ENCODE data around the gene CDK5. TPM values are rescaled to one million over a fixed set of nuclear protein-coding genes. Genes with fewer than 3 reads are reported as not detected.
A peak's percentile ranks its signal among the peaks of the same experiment; 100 is the strongest.

The CDK5 gene
- total and polyA plus RNA-seq, 2 of the 13 experiments (the other 11 are each of a cell fraction or from before 2014, with no cell fraction given): 16.4 to 21.3 TPM

GRCh38 chr7:151080067-151080521, 22.4 kb upstream of the CDK5 start (continued):
- TF ChIP-seq UBTF (CRISPR knock-in tag; IDR thresholded peaks at IDR 0.05): no peak; the same call in 1 of the 2 replicates
- TF ChIP-seq MYC (CRISPR knock-in tag; IDR thresholded peaks at IDR 0.05; ENCODE audit: borderline replicate concordance): no peak; the same call in 1 of the 2 replicates
- no peak for TF ChIP-seq CENPT (CRISPR knock-in tag; IDR thresholded peaks at IDR 0.05; ENCODE audit: low read depth)
- TF ChIP-seq ZNF10 (CRISPR knock-in tag; IDR thresholded peaks at IDR 0.05; ENCODE audit: borderline replicate concordance, low read depth): 0 out of 2 replicates have a peak, but pooled peaks have one; percentile 45
- peak; percentile 97 for TF ChIP-seq ZNF652 (CRISPR knock-in tag; IDR thresholded peaks at IDR 0.05; ENCODE audit: borderline replicate concordance, low read depth)
- 0 out of 2 replicates have a peak, but pooled peaks have one; percentile 25 for TF ChIP-seq ZNF260 (CRISPR knock-in tag; IDR thresholded peaks at IDR 0.05; ENCODE audit: borderline replicate concordance, low read depth)
- TF ChIP-seq ISL2 (CRISPR knock-in tag; IDR thresholded peaks at IDR 0.05): 0 out of 2 replicates have a peak, but pooled peaks have one; percentile 4
- peak; percentile 27; the same call in 1 of the 2 replicates for TF ChIP-seq ZNF136 (CRISPR knock-in tag; IDR thresholded peaks at IDR 0.05; ENCODE audit: low read depth)
- TF ChIP-seq RXRA (CRISPR knock-in tag; IDR thresholded peaks at IDR 0.05): peak; percentile 78
- TF ChIP-seq SMAD9 (CRISPR knock-in tag; IDR thresholded peaks at IDR 0.05): 0 out of 2 replicates have a peak, but pooled peaks have one; percentile 56
- TF ChIP-seq ZNF280B (CRISPR knock-in tag; IDR thresholded peaks at IDR 0.05; ENCODE audit: borderline replicate concordance): 0 out of 2 replicates have a peak, but pooled peaks have one; percentile 3
- TF ChIP-seq ZNF883 (CRISPR knock-in tag; IDR thresholded peaks at IDR 0.05; ENCODE audit: not compliant biosample characterization): peak; percentile 48
- no peak for TF ChIP-seq KLF9 (CRISPR knock-in tag; IDR thresholded peaks at IDR 0.05; ENCODE audit: low read depth)
- 0 out of 2 replicates have a peak, but pooled peaks have one; percentile 33 for TF ChIP-seq ZBTB7A (CRISPR knock-in tag; IDR thresholded peaks at IDR 0.05)
- TF ChIP-seq, protein P1, sequence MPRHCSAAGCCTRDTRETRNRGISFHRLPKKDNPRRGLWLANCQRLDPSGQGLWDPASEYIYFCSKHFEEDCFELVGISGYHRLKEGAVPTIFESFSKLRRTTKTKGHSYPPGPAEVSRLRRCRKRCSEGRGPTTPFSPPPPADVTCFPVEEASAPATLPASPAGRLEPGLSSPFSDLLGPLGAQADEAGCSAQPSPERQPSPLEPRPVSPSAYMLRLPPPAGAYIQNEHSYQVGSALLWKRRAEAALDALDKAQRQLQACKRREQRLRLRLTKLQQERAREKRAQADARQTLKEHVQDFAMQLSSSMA (CRISPR knock-in tag; IDR thresholded peaks at IDR 0.05): 0 out of 2 replicates have a peak, but pooled peaks have one; percentile 3
- TF ChIP-seq XBP1 (CRISPR knock-in tag; IDR thresholded peaks at IDR 0.05): no peak
- no peak for TF ChIP-seq ETS1 (CRISPR knock-in tag; IDR thresholded peaks at IDR 0.05)
- no peak for TF ChIP-seq ZNF414 (CRISPR knock-in tag; IDR thresholded peaks at IDR 0.05)
- TF ChIP-seq ZNF83 (CRISPR knock-in tag; IDR thresholded peaks at IDR 0.05; ENCODE audit: borderline replicate concordance): no peak
- 0 out of 2 replicates have a peak, but pooled peaks have one; percentile 1 for TF ChIP-seq SALL1 (CRISPR knock-in tag; IDR thresholded peaks at IDR 0.05)
- 0 out of 2 replicates have a peak, but pooled peaks have one; percentile 36 for TF ChIP-seq ZNF251 (CRISPR knock-in tag; IDR thresholded peaks at IDR 0.05)

All from HepG2 (cell line).